ENCODE results near the gene AGXT.
"Not testable (repeated sequence)": the region's sequence is repeated elsewhere in the genome, so short reads cannot be mapped to it uniquely, and the experiment has no call there.

Gene AGXT

GRCh38 chr2:240839152-240840143 lies 29.2 kb upstream of the AGXT start:
- in situ Hi-C loops (cut with MboI; ENCODE audit: low sequenced_read_pairs): no loop called here

- in situ Hi-C loops (cut with MboI; ENCODE audit: low sequenced_read_pairs): no loop called here
Measured at GRCh38 chr2:240840435-240841060, 28.1 kb upstream of the AGXT start.

GRCh38 chr2:240846309-240846708 lies 22.3 kb upstream of the AGXT start:
- in situ Hi-C loops (cut with MboI; ENCODE audit: low sequenced_read_pairs): not testable (repeated sequence)

- in situ Hi-C loops (cut with MboI; ENCODE audit: low sequenced_read_pairs): no loop called here
Measured at GRCh38 chr2:240846873-240847595, 21.6 kb upstream of the AGXT start.

GRCh38 chr2:240847817-240848216 lies 20.8 kb upstream of the AGXT start:
- in situ Hi-C loops (cut with MboI; ENCODE audit: low sequenced_read_pairs): no loop called here

GRCh38 chr2:240848900-240849680 lies 19.5 kb upstream of the AGXT start:
- in situ Hi-C loops (cut with MboI; ENCODE audit: low sequenced_read_pairs): no loop called here

GRCh38 chr2:240850026-240850425 lies 18.6 kb upstream of the AGXT start:
- in situ Hi-C loops (cut with MboI; ENCODE audit: low sequenced_read_pairs): no loop called here

- in situ Hi-C loops (cut with MboI; ENCODE audit: low sequenced_read_pairs): no loop called here
Measured at GRCh38 chr2:240850756-240851077, 17.9 kb upstream of the AGXT start.

- in situ Hi-C loops (cut with MboI; ENCODE audit: low sequenced_read_pairs): no loop called here
Measured at GRCh38 chr2:240851078-240851991, 17.3 kb upstream of the AGXT start.

- in situ Hi-C loops (cut with MboI; ENCODE audit: low sequenced_read_pairs): no loop called here
Measured at GRCh38 chr2:240852671-240853314, 15.8 kb upstream of the AGXT start.

- in situ Hi-C loops (cut with MboI; ENCODE audit: low sequenced_read_pairs): no loop called here
Measured at GRCh38 chr2:240855670-240856069, 13.0 kb upstream of the AGXT start.

- in situ Hi-C loops (cut with MboI; ENCODE audit: low sequenced_read_pairs): no loop called here
Measured at GRCh38 chr2:240856151-240856980, 12.3 kb upstream of the AGXT start.

- in situ Hi-C loops (cut with MboI; ENCODE audit: low sequenced_read_pairs): no loop called here
Measured at GRCh38 chr2:240857039-240858008, 11.3 kb upstream of the AGXT start.

GRCh38 chr2:240858321-240858720 lies 10.3 kb upstream of the AGXT start:
- in situ Hi-C loops (cut with MboI; ENCODE audit: low sequenced_read_pairs): no loop called here

- in situ Hi-C loops (cut with MboI; ENCODE audit: low sequenced_read_pairs): no loop called here
Measured at GRCh38 chr2:240858871-240859270, 9.8 kb upstream of the AGXT start.

GRCh38 chr2:240861547-240861946 lies 7.1 kb upstream of the AGXT start:
- in situ Hi-C loops (cut with MboI; ENCODE audit: low sequenced_read_pairs): no loop called here

GRCh38 chr2:240864475-240864874 lies 4.1 kb upstream of the AGXT start:
- in situ Hi-C loops (cut with MboI; ENCODE audit: low sequenced_read_pairs): no loop called here
